Mesothelial cell of epicardium (in vitro differentiated cells): Measurements from ENCODE around the gene KCNIP2. TPM values are rescaled to one million over a fixed set of nuclear protein-coding genes. Genes with fewer than 3 reads are reported as not detected.

Source experiments
- DNase-seq, 2 experiments: peaks; one replicate each; pipeline ENCODE4 v3.0.0; 2021; ENCODE audit warnings: low spot score in 2 of 2; ENCODE audit not compliant: unreplicated experiment in 2 of 2
- H3K27ac Mint-ChIP-seq: 2 replicates; pipeline ENCODE4 v1.8.0; 2021; ENCODE audit warnings: mixed read lengths
- H3K27me3 Mint-ChIP-seq: 2 replicates; pipeline ENCODE4 v1.8.0; 2021; ENCODE audit warnings: low read depth, mixed read lengths
- H3K36me3 Mint-ChIP-seq: 2 replicates; pipeline ENCODE4 v1.8.0; 2021; ENCODE audit warnings: mixed read lengths
- H3K4me1 Mint-ChIP-seq: 2 replicates; pipeline ENCODE4 v1.8.0; 2021; ENCODE audit warnings: mixed read lengths
- H3K4me3 Mint-ChIP-seq: 2 replicates; pipeline ENCODE4 v1.8.0; 2021; ENCODE audit warnings: mild to moderate bottlenecking, moderate library complexity, mixed read lengths
- H3K9me3 Mint-ChIP-seq: 2 replicates; pipeline ENCODE4 v1.8.0; 2021; ENCODE audit warnings: mixed read lengths
- CTCF ChIP-seq: fragments of 200-600 bp; sonication (generic); IDR thresholded peaks from one replicate; pipeline ENCODE4 v1.5.0; 2021; ENCODE audit warnings: antibody characterized with exemption; ENCODE audit not compliant: unreplicated experiment
- total RNA-seq: library from RNA; stranded (reverse); gene quantifications from 3 replicates; pipeline ENCODE4 v1.2.1, GENCODE V29; 2021

KCNIP2 gene
- total RNA-seq, 1 donor from 2014 or later = 6.8 TPM

DNA sequence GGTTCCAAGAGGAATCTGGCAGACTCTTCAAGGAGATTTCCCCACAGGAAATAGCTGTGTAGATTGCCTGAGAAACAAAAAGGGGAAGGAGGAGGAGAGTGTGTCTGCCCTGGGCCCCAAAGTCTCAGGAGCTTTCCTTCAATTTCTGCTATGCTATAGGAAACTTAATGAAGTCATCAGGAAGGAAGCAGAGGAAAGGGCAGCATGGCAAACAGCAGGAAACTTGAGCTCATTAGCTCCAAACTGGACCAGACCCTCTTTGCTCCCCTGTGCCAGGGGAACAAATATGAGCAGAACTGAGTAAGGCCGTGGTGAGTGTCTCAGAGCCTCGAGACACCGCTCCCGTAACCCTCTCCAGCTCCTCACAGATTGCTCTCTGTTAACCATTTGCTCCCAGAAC is 4.8 kb upstream of the KCNIP2 start:
- TF ChIP-seq CTCF = no peak
- peaks cover 18% of the 10 kb centered on the region for H3K27me3 Mint-ChIP-seq
- H3K4me3 Mint-ChIP-seq = no peak overlapping the region
- H3K9me3 Mint-ChIP-seq = no peaks in the 10 kb centered on the region
- DNase-seq = no peak
- no peak overlapping the region for H3K27ac Mint-ChIP-seq
- no peaks in the 10 kb centered on the region for H3K4me1 Mint-ChIP-seq
- peaks cover 2% of the 10 kb centered on the region for H3K36me3 Mint-ChIP-seq

DNA sequence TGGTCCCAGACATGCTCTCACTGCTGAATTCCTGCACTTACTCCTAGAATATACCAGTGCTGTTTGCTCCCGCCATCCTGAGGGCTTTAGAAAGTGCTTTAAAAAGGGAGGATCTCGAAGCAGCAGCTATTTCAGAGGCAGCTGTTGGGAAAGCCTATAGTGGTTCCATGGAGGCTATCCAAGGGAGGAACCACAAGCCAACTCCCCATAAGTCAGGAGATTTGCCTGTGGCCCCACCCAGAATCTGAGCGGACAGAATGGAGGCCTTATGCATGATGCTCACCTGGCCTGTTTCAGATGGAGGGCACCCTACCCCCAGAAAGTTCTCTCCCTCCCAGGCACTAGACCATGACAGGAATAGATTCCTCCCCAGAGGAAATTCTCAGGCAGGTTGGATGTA is 2.3 kb upstream of the KCNIP2 start:
- H3K9me3 Mint-ChIP-seq = no peaks in the 10 kb centered on the region
- DNase-seq = no peak
- peaks cover 43% of the 10 kb centered on the region for H3K27me3 Mint-ChIP-seq
- peaks cover 5% of the 10 kb centered on the region for H3K4me1 Mint-ChIP-seq
- no peak for TF ChIP-seq CTCF
- no peak overlapping the region for H3K4me3 Mint-ChIP-seq
- H3K27ac Mint-ChIP-seq = no peak overlapping the region
- peaks cover 2% of the 10 kb centered on the region for H3K36me3 Mint-ChIP-seq

GRCh38 chr10:101841826-101842225 is 1.8 kb downstream of the KCNIP2 start:
- H3K4me1 Mint-ChIP-seq = peaks cover 19% of the 10 kb centered on the region
- H3K9me3 Mint-ChIP-seq = no peaks in the 10 kb centered on the region
- H3K36me3 Mint-ChIP-seq = no peaks in the 10 kb centered on the region
- H3K27me3 Mint-ChIP-seq = peaks cover 56% of the 10 kb centered on the region
- DNase-seq = no peak
- H3K4me3 Mint-ChIP-seq = no peak overlapping the region
- H3K27ac Mint-ChIP-seq = no peak overlapping the region
- no peak for TF ChIP-seq CTCF

DNA sequence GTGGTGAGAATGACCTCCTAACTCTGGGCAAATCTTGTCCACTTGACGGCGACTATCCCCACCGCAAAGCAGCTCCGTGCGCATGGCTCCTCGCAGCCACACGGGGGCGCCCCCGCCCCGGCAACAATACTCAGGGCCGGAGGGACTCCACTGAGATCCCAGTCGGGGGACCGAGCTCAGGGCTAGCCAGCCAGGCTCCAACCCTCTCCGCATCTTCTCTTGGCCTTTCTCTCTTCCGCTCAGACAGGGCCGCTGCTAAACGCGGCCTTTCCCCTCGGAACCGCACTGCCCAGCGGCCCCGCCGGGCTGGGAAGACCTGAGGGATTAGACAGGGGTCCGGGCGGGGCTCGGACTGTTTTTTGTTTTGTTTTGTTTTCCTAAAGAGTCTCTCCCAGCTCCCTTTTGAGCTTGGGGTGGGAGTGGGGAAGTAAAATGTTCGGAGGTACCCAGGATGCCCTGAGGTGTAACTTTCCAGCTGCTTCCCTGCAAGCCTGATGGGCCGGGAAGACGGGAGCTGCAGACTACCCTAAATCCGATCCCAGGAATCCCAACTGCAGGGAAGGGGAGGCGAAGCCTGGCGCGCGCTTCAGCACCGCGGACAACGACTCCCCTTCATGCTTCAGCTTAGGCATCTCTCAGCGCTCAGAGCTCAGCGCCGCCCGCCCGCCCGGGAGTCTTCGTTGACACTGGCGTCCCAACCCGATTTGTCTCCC is 2.7 kb downstream of the KCNIP2 start:
- DNase-seq = peak; percentile 73 to 90
- H3K27me3 Mint-ChIP-seq = peaks cover 56% of the 10 kb centered on the region
- H3K4me3 Mint-ChIP-seq = peak overlapping the region; percentile 65
- no peaks in the 10 kb centered on the region for H3K9me3 Mint-ChIP-seq
- peaks cover 19% of the 10 kb centered on the region for H3K4me1 Mint-ChIP-seq
- TF ChIP-seq CTCF = peak; percentile 90
- no peaks in the 10 kb centered on the region for H3K36me3 Mint-ChIP-seq
- H3K27ac Mint-ChIP-seq = no peak overlapping the region

DNA sequence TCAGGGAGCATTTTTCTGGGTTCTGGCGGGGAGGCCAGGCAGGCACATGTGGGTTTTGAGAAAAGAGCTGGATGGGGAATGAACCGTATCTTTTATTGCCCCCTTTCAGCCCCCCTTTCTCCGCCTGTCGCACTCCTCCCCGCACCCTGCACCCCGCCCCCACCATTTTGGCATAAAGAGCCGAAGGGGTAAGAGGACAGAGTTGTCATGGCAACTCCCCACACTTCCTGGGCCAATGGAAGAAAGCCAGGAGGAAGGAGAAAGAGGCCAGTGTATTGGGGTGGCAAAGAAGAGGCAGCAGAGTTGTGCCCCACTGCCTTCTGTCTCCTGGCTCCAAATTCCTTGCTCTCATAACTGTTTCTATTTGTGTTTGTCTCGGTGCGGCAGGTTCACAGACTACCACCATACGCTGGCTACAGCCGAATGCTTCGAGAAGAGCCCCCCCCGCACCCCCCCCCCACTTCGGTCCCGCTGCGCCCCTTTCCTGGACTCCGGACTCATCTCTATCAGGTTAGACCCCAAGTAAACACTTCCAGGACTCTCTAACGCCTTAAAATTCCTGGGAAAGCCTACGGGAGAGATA is 3.4 kb downstream of the KCNIP2 start:
- H3K27me3 Mint-ChIP-seq = peaks cover 53% of the 10 kb centered on the region
- H3K4me3 Mint-ChIP-seq = peak overlapping the region; percentile 65
- H3K4me1 Mint-ChIP-seq = peaks cover 19% of the 10 kb centered on the region
- H3K9me3 Mint-ChIP-seq = no peaks in the 10 kb centered on the region
- no peak overlapping the region for H3K27ac Mint-ChIP-seq
- no peaks in the 10 kb centered on the region for H3K36me3 Mint-ChIP-seq
- DNase-seq = no peak
- no peak for TF ChIP-seq CTCF
